ENCODE results near the gene NCOA7.
A peak's percentile ranks its signal among the peaks of the same experiment; 100 is the strongest.

The NCOA7 gene

GRCh38 chr6:125789576-125790357, 993 bp upstream of the NCOA7 start:
- DNase-seq (ENCODE audit: insufficient read length, low spot score) = no peak
- peak; percentile 85 for FAIRE-seq
- no peak; the same call in 1 of the 2 replicates for TF ChIP-seq POLR2A (IDR thresholded peaks at IDR 0.05; ENCODE audit: low read depth, low read length)
- TF ChIP-seq POLR2AphosphoS5 (IDR thresholded peaks at IDR 0.05; ENCODE audit: low read depth, low read length) = no peak; the same call in 1 of the 2 replicates
- TF ChIP-seq PAX5 (IDR thresholded peaks at IDR 0.05; ENCODE audit: insufficient read depth, low read length, severe bottlenecking) = no peak
- no peak for TF ChIP-seq POU2F2 (IDR thresholded peaks at IDR 0.05; ENCODE audit: low read depth, low read length)

GRCh38 chr6:125791151-125791819, 525 bp downstream of the NCOA7 start:
- DNase-seq (ENCODE audit: insufficient read length, low spot score) = no peak
- FAIRE-seq = peak; percentile 92
- TF ChIP-seq TAF1 (IDR thresholded peaks at IDR 0.05; ENCODE audit: low read depth, low read length) (no peak), PAX5 (IDR thresholded peaks at IDR 0.05; ENCODE audit: insufficient read depth, low read length, severe bottlenecking) (no peak), SPI1 (IDR thresholded peaks at IDR 0.05; ENCODE audit: low read depth, low read length) (no peak), POLR2A (IDR thresholded peaks at IDR 0.05; ENCODE audit: low read depth, low read length) (no peak), POU2F2 (IDR thresholded peaks at IDR 0.05; ENCODE audit: low read depth, low read length) (no peak), POLR2AphosphoS5 (IDR thresholded peaks at IDR 0.05; ENCODE audit: low read depth, low read length) (no peak)

GRCh38 chr6:125791820-125792165, 1.0 kb downstream of the NCOA7 start:
- FAIRE-seq (no peak), DNase-seq (ENCODE audit: insufficient read length, low spot score) (no peak)
- no peak for TF ChIP-seq POU2F2 (IDR thresholded peaks at IDR 0.05; ENCODE audit: low read depth, low read length)
- TF ChIP-seq POLR2A (IDR thresholded peaks at IDR 0.05; ENCODE audit: low read depth, low read length) = no peak
- no peak for TF ChIP-seq POLR2AphosphoS5 (IDR thresholded peaks at IDR 0.05; ENCODE audit: low read depth, low read length)
- TF ChIP-seq SPI1 (IDR thresholded peaks at IDR 0.05; ENCODE audit: low read depth, low read length) = no peak
- TF ChIP-seq PAX5 (IDR thresholded peaks at IDR 0.05; ENCODE audit: insufficient read depth, low read length, severe bottlenecking) = no peak
- TF ChIP-seq TAF1 (IDR thresholded peaks at IDR 0.05; ENCODE audit: low read depth, low read length) = no peak

- FAIRE-seq (no peak), DNase-seq (ENCODE audit: insufficient read length, low spot score) (no peak)
- TF ChIP-seq POLR2A (IDR thresholded peaks at IDR 0.05; ENCODE audit: low read depth, low read length) (no peak), PAX5 (IDR thresholded peaks at IDR 0.05; ENCODE audit: insufficient read depth, low read length, severe bottlenecking) (no peak), POLR2AphosphoS5 (IDR thresholded peaks at IDR 0.05; ENCODE audit: low read depth, low read length) (no peak), SPI1 (IDR thresholded peaks at IDR 0.05; ENCODE audit: low read depth, low read length) (no peak), POU2F2 (IDR thresholded peaks at IDR 0.05; ENCODE audit: low read depth, low read length) (no peak), TAF1 (IDR thresholded peaks at IDR 0.05; ENCODE audit: low read depth, low read length) (no peak)
Observed at GRCh38 chr6:125792172-125792571, 1.4 kb downstream of the NCOA7 start.

- no peak for FAIRE-seq
- no peak for TF ChIP-seq PAX5 (IDR thresholded peaks at IDR 0.05; ENCODE audit: insufficient read depth, low read length, severe bottlenecking)
- TF ChIP-seq POLR2A (IDR thresholded peaks at IDR 0.05; ENCODE audit: low read depth, low read length) = no peak
- TF ChIP-seq TAF1 (IDR thresholded peaks at IDR 0.05; ENCODE audit: low read depth, low read length) = no peak
- TF ChIP-seq POU2F2 (IDR thresholded peaks at IDR 0.05; ENCODE audit: low read depth, low read length) = no peak
- no peak for TF ChIP-seq SPI1 (IDR thresholded peaks at IDR 0.05; ENCODE audit: low read depth, low read length)
- no peak for TF ChIP-seq POLR2AphosphoS5 (IDR thresholded peaks at IDR 0.05; ENCODE audit: low read depth, low read length)
- DNase-seq (ENCODE audit: insufficient read length, low spot score) = no peak
Observed at GRCh38 chr6:125792680-125793079, 1.9 kb downstream of the NCOA7 start.

GRCh38 chr6:125793280-125793679, 2.5 kb downstream of the NCOA7 start:
- no peak for TF ChIP-seq PAX5 (IDR thresholded peaks at IDR 0.05; ENCODE audit: insufficient read depth, low read length, severe bottlenecking)
- TF ChIP-seq POLR2A (IDR thresholded peaks at IDR 0.05; ENCODE audit: low read depth, low read length) = no peak
- no peak for TF ChIP-seq POLR2AphosphoS5 (IDR thresholded peaks at IDR 0.05; ENCODE audit: low read depth, low read length)
- TF ChIP-seq TAF1 (IDR thresholded peaks at IDR 0.05; ENCODE audit: low read depth, low read length) = no peak
- no peak for TF ChIP-seq POU2F2 (IDR thresholded peaks at IDR 0.05; ENCODE audit: low read depth, low read length)
- no peak for TF ChIP-seq SPI1 (IDR thresholded peaks at IDR 0.05; ENCODE audit: low read depth, low read length)
- FAIRE-seq (no peak), DNase-seq (ENCODE audit: insufficient read length, low spot score) (no peak)

GRCh38 chr6:125793863-125794262, 3.1 kb downstream of the NCOA7 start:
- no peak for FAIRE-seq
- TF ChIP-seq POU2F2 (IDR thresholded peaks at IDR 0.05; ENCODE audit: low read depth, low read length) (no peak), TAF1 (IDR thresholded peaks at IDR 0.05; ENCODE audit: low read depth, low read length) (no peak), POLR2A (IDR thresholded peaks at IDR 0.05; ENCODE audit: low read depth, low read length) (no peak), SPI1 (IDR thresholded peaks at IDR 0.05; ENCODE audit: low read depth, low read length) (no peak), PAX5 (IDR thresholded peaks at IDR 0.05; ENCODE audit: insufficient read depth, low read length, severe bottlenecking) (no peak), POLR2AphosphoS5 (IDR thresholded peaks at IDR 0.05; ENCODE audit: low read depth, low read length) (no peak)
- no peak for DNase-seq (ENCODE audit: insufficient read length, low spot score)

- DNase-seq (ENCODE audit: insufficient read length, low spot score) = no peak
- TF ChIP-seq POU2F2 (IDR thresholded peaks at IDR 0.05; ENCODE audit: low read depth, low read length) (no peak), PAX5 (IDR thresholded peaks at IDR 0.05; ENCODE audit: insufficient read depth, low read length, severe bottlenecking) (no peak), TAF1 (IDR thresholded peaks at IDR 0.05; ENCODE audit: low read depth, low read length) (no peak), POLR2A (IDR thresholded peaks at IDR 0.05; ENCODE audit: low read depth, low read length) (no peak), POLR2AphosphoS5 (IDR thresholded peaks at IDR 0.05; ENCODE audit: low read depth, low read length) (no peak)
- FAIRE-seq = no peak
Observed at GRCh38 chr6:125794342-125795137, 3.8 kb downstream of the NCOA7 start.

- FAIRE-seq (peak; percentile 72), DNase-seq (ENCODE audit: insufficient read length, low spot score) (no peak)
- no peak for TF ChIP-seq POLR2A (IDR thresholded peaks at IDR 0.05; ENCODE audit: low read depth, low read length)
- TF ChIP-seq POU2F2 (IDR thresholded peaks at IDR 0.05; ENCODE audit: low read depth, low read length) = no peak
- no peak for TF ChIP-seq TAF1 (IDR thresholded peaks at IDR 0.05; ENCODE audit: low read depth, low read length)
- no peak for TF ChIP-seq SPI1 (IDR thresholded peaks at IDR 0.05; ENCODE audit: low read depth, low read length)
- no peak for TF ChIP-seq POLR2AphosphoS5 (IDR thresholded peaks at IDR 0.05; ENCODE audit: low read depth, low read length)
- TF ChIP-seq PAX5 (IDR thresholded peaks at IDR 0.05; ENCODE audit: insufficient read depth, low read length, severe bottlenecking) = no peak
Observed at GRCh38 chr6:125795301-125795700, 4.5 kb downstream of the NCOA7 start.

All from GM12891 (cell line).